CD4-positive, alpha-beta memory T cell (primary cell): ENCODE data around the gene BOC. TPM values are rescaled to one million over a fixed set of nuclear protein-coding genes. Genes with fewer than 3 reads are reported as not detected.

ENCODE experiments used
- CTCF ChIA-PET: fragments of 350-600 bp; sonication (Branson Sonifier 250); formaldehyde crosslinking; loops from one replicate; lab custom pipeline; 2021; ENCODE audit warnings: inconsistent platforms; ENCODE audit not compliant: partially characterized antibody; lab: Charles Lee
- POLR2A ChIA-PET: fragments of 350-600 bp; sonication (Branson Sonifier 250); formaldehyde crosslinking; loops from one replicate; lab custom pipeline; 2021; ENCODE audit not compliant: partially characterized antibody; lab: Charles Lee
- DNase-seq, 5 donors: peaks; one replicate each; pipeline versions ENCODE4 v3.0.0 to v3.0.0-alpha.2; 2020 to 2022; ENCODE audit warnings: mixed read lengths in 1 of 5
- H3K27ac ChIP-seq: one replicate; pipeline ENCODE4 v1.7.0; 2013; ENCODE audit warnings: low read depth, low read length
- H3K27me3 ChIP-seq: 2 replicates; pipeline ENCODE4 v1.7.0; 2013; ENCODE audit warnings: mild to moderate bottlenecking, low read length, moderate library complexity; ENCODE audit not compliant: insufficient read depth
- H3K36me3 ChIP-seq: 2 replicates; pipeline ENCODE4 v1.7.0; 2013; ENCODE audit warnings: mild to moderate bottlenecking, low read length, moderate library complexity; ENCODE audit not compliant: insufficient read depth
- H3K4me1 ChIP-seq: 2 replicates; pipeline ENCODE4 v1.7.0; 2013; ENCODE audit warnings: mild to moderate bottlenecking, low read length, moderate library complexity; ENCODE audit not compliant: insufficient read depth
- H3K4me3 ChIP-seq, 2 donors: one replicate each; pipeline ENCODE4 v1.7.0; 2013; ENCODE audit warnings: low read length in 2 of 2, mild to moderate bottlenecking in 1 of 2
- H3K9me3 ChIP-seq, 2 donors: one replicate each; pipeline ENCODE4 v1.7.0; 2013; ENCODE audit warnings: low read length in 2 of 2, control low read depth in 1 of 2; ENCODE audit not compliant: control insufficient read depth in 1 of 2
- H3K27ac Mint-ChIP-seq, 7 donors: one replicate each; pipeline ENCODE4 v1.8.0; 2020 to 2021; ENCODE audit warnings: mixed read lengths in 7 of 7, mild to moderate bottlenecking in 6 of 7, inconsistent platforms in 3 of 7, moderate library complexity in 3 of 7
- H3K27me3 Mint-ChIP-seq, 2 donors: one replicate each; pipeline ENCODE4 v1.8.0; 2020 to 2021; ENCODE audit warnings: mixed read lengths in 2 of 2
- H3K36me3 Mint-ChIP-seq, 2 donors: one replicate each; pipeline ENCODE4 v1.8.0; 2020 to 2021; ENCODE audit warnings: mixed read lengths in 2 of 2, inconsistent platforms in 1 of 2, mild to moderate bottlenecking in 1 of 2
- H3K4me1 Mint-ChIP-seq, 4 donors: one replicate each; pipeline ENCODE4 v1.8.0; 2020 to 2021; ENCODE audit warnings: mixed read lengths in 4 of 4, mild to moderate bottlenecking in 1 of 4
- H3K4me3 Mint-ChIP-seq, 8 donors: one replicate each; pipeline ENCODE4 v1.8.0; 2020 to 2021; ENCODE audit warnings: mixed read lengths in 8 of 8, mild to moderate bottlenecking in 7 of 8, moderate library complexity in 6 of 8, inconsistent platforms in 3 of 8
- H3K9me3 Mint-ChIP-seq, 8 donors: one replicate each; pipeline ENCODE4 v1.8.0; 2020 to 2021; ENCODE audit warnings: mixed read lengths in 8 of 8, mild to moderate bottlenecking in 5 of 8, inconsistent platforms in 3 of 8, moderate library complexity in 1 of 8
- intact Hi-C: fragments of 100-400 bp; cut with micrococcal nuclease; formaldehyde crosslinking; loops from one replicate; pipeline ENCODE4 v1.15.1; 2023
- polyA plus RNA-seq, 2 donors: library from polyadenylated mRNA; unstranded; fragments of 300-500 nt; fragmentation: Illumina TruSeq; gene quantifications; one replicate each; pipeline ENCODE4 v1.2.3, GENCODE V29; 2021
- total RNA-seq, 2 experiments: library from RNA; stranded (reverse); gene quantifications; one replicate each; pipeline ENCODE4 v1.2.3, GENCODE V29; 2021

The BOC gene
- total and polyA plus RNA-seq, 4 experiments from 2014 or later: not detected

GRCh38 chr3:113194823-113195401 lies 16.4 kb upstream of the BOC start:
- Histone ChIP-seq H3K9me3 (no peaks in the 10 kb centered on the region), H3K27ac (no peak overlapping the region), H3K27me3 (no peaks in the 10 kb centered on the region), H3K36me3 (no peaks in the 10 kb centered on the region), H3K4me1 (no peaks in the 10 kb centered on the region), H3K4me3 (no peak overlapping the region)
- no peak for DNase-seq
- H3K4me1 Mint-ChIP-seq: no peaks in the 10 kb centered on the region
- intact Hi-C loops: no loop called here
- no peak overlapping the region for H3K27ac Mint-ChIP-seq
- ChIA-PET CTCF (no interaction called here), POLR2A (no interaction called here)
- peaks cover 0 to 7% of the 10 kb centered on the region in 2 donors for H3K27me3 Mint-ChIP-seq
- H3K9me3 Mint-ChIP-seq: peaks cover 0 to 2% (median 0%) of the 10 kb centered on the region in 8 donors
- no peaks in the 10 kb centered on the region for H3K36me3 Mint-ChIP-seq
- H3K4me3 Mint-ChIP-seq: no peak overlapping the region

- peaks cover 0 to 3% (median 0%) of the 10 kb centered on the region in 8 donors for H3K9me3 Mint-ChIP-seq
- no peaks in the 10 kb centered on the region for H3K36me3 ChIP-seq
These were observed 11.0 kb upstream of the BOC start for GRCh38 chr3:113200351-113200750.

GRCh38 chr3:113200946-113201345 lies 10.4 kb upstream of the BOC start:
- H3K36me3 ChIP-seq: no peaks in the 10 kb centered on the region
- H3K9me3 ChIP-seq: no peaks in the 10 kb centered on the region
- Mint-ChIP-seq H3K36me3 (no peaks in the 10 kb centered on the region), H3K27ac (no peak overlapping the region), H3K27me3 (peaks cover 4 to 19% of the 10 kb centered on the region in 2 donors), H3K9me3 (peaks cover 0 to 3% (median 0%) of the 10 kb centered on the region in 8 donors), H3K4me1 (no peaks in the 10 kb centered on the region), H3K4me3 (no peak overlapping the region)
- H3K4me1 ChIP-seq: no peaks in the 10 kb centered on the region
- POLR2A ChIA-PET: no interaction called here
- DNase-seq: no peak
- H3K27ac ChIP-seq: no peak overlapping the region
- intact Hi-C loops: no loop called here
- H3K4me3 ChIP-seq: no peak overlapping the region
- H3K27me3 ChIP-seq: peaks cover 4% of the 10 kb centered on the region
- CTCF ChIA-PET: no interaction called here

More at GRCh38 chr3:113200351-113200750, 11.0 kb upstream of the BOC start:
- H3K4me3 Mint-ChIP-seq: no peak overlapping the region
- Histone ChIP-seq H3K9me3 (no peaks in the 10 kb centered on the region), H3K27ac (no peak overlapping the region), H3K4me3 (no peak overlapping the region), H3K4me1 (no peaks in the 10 kb centered on the region), H3K27me3 (peaks cover 4% of the 10 kb centered on the region)
- H3K27me3 Mint-ChIP-seq: peaks cover 0 to 15% of the 10 kb centered on the region in 2 donors
- intact Hi-C loops: no loop called here
- no peaks in the 10 kb centered on the region for H3K36me3 Mint-ChIP-seq
- DNase-seq: no peak
- no peaks in the 10 kb centered on the region for H3K4me1 Mint-ChIP-seq
- no peak overlapping the region for H3K27ac Mint-ChIP-seq
- ChIA-PET POLR2A (no interaction called here), CTCF (no interaction called here)

- Histone ChIP-seq H3K27me3 (peaks cover 4% of the 10 kb centered on the region), H3K4me1 (no peaks in the 10 kb centered on the region), H3K4me3 (no peak overlapping the region), H3K27ac (no peak overlapping the region), H3K9me3 (no peaks in the 10 kb centered on the region), H3K36me3 (no peaks in the 10 kb centered on the region)
- Mint-ChIP-seq H3K4me3 (no peak overlapping the region), H3K27me3 (peaks cover 18 to 22% of the 10 kb centered on the region in 2 donors), H3K36me3 (no peaks in the 10 kb centered on the region), H3K9me3 (peaks cover 0 to 3% (median 0%) of the 10 kb centered on the region in 8 donors), H3K4me1 (peaks cover 0 to 1% (median 0%) of the 10 kb centered on the region in 4 donors), H3K27ac (no peak overlapping the region)
- ChIA-PET POLR2A (no interaction called here), CTCF (no interaction called here)
- intact Hi-C loops: no loop called here
- DNase-seq: no peak
These were observed 7.0 kb upstream of the BOC start for GRCh38 chr3:113204371-113204770.

- no peak overlapping the region for H3K27ac ChIP-seq
- no peak for DNase-seq
- H3K4me1 ChIP-seq: no peaks in the 10 kb centered on the region
- POLR2A ChIA-PET: no interaction called here
- no peak overlapping the region for H3K4me3 ChIP-seq
- peaks cover 4% of the 10 kb centered on the region for H3K27me3 ChIP-seq
- H3K9me3 ChIP-seq: no peaks in the 10 kb centered on the region
- H3K4me1 Mint-ChIP-seq: peaks cover 0 to 3% (median 1%) of the 10 kb centered on the region in 4 donors
- no peak overlapping the region for H3K27ac Mint-ChIP-seq
- peaks cover 22 to 29% of the 10 kb centered on the region in 2 donors for H3K27me3 Mint-ChIP-seq
- H3K36me3 Mint-ChIP-seq: no peaks in the 10 kb centered on the region
- H3K4me3 Mint-ChIP-seq: no peak overlapping the region
- CTCF ChIA-PET: no interaction called here
- intact Hi-C loops: no loop called here
- no peaks in the 10 kb centered on the region for H3K36me3 ChIP-seq
- peaks cover 0 to 3% (median 0%) of the 10 kb centered on the region in 8 donors for H3K9me3 Mint-ChIP-seq
These were observed 5.9 kb upstream of the BOC start for GRCh38 chr3:113205481-113205880.

GRCh38 chr3:113210604-113211329 lies 590 bp upstream of the BOC start:
- POLR2A ChIA-PET: no interaction called here
- Mint-ChIP-seq H3K27me3 (peaks cover 38 to 51% of the 10 kb centered on the region in 2 donors), H3K9me3 (no peaks in the 10 kb centered on the region), H3K27ac (no peak overlapping the region), H3K4me3 (peak overlapping the region; percentile 40 to 78 (median 62)), H3K4me1 (peaks cover 7 to 19% (median 14%) of the 10 kb centered on the region in 4 donors), H3K36me3 (no peaks in the 10 kb centered on the region)
- no peak for DNase-seq
- CTCF ChIA-PET: no interaction called here
- Histone ChIP-seq H3K9me3 (no peaks in the 10 kb centered on the region), H3K36me3 (no peaks in the 10 kb centered on the region), H3K27ac (no peak overlapping the region), H3K4me3 (no peak overlapping the region), H3K27me3 (no peaks in the 10 kb centered on the region), H3K4me1 (peaks cover 4% of the 10 kb centered on the region)
- intact Hi-C loops: no loop called here

- CTCF ChIA-PET: no interaction called here
- H3K4me3 Mint-ChIP-seq: peak overlapping the region in 7 of 8 donors; percentile 5 to 78 (median 60)
These were observed 940 bp downstream of the BOC start for GRCh38 chr3:113212150-113212843.

More at GRCh38 chr3:113212150-113212843, 940 bp downstream of the BOC start:
- H3K36me3 ChIP-seq: no peaks in the 10 kb centered on the region
- peaks cover 4% of the 10 kb centered on the region for H3K4me1 ChIP-seq
- no peaks in the 10 kb centered on the region for H3K9me3 ChIP-seq
- Mint-ChIP-seq H3K4me1 (peaks cover 7 to 19% (median 14%) of the 10 kb centered on the region in 4 donors), H3K27me3 (peaks cover 37 to 46% of the 10 kb centered on the region in 2 donors), H3K36me3 (no peaks in the 10 kb centered on the region), H3K9me3 (no peaks in the 10 kb centered on the region), H3K27ac (peak overlapping the region in 1 of 7 donors; percentile 24)
- POLR2A ChIA-PET: no interaction called here
- no peak overlapping the region for H3K4me3 ChIP-seq
- H3K27ac ChIP-seq: no peak overlapping the region
- no peaks in the 10 kb centered on the region for H3K27me3 ChIP-seq
- no peak for DNase-seq
- intact Hi-C loops: no loop called here
